ENCODE data around the gene SLC24A3.

DNA sequence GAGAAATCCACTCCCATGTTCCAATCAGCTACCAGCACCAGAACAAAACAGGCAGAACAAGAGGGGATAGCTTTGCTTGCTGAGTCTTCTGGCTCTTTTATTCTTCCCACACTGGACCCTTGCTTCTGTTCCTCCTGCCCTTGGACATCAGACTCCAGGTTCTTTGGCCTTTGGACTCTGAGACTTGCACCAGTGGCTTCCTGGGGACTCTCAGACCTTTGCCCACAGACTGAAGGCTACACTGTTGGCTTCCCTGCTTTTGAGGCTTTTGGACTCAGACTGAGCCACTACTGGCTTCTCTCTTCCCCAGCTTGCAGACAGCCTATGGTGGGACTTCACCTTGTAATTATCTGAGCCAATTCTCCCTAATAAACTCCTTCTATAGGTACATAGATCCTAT, 403.2 kb downstream of the SLC24A3 start:
- TF ChIP-seq CTCF (IDR thresholded peaks at IDR 0.05): no peak
- TF ChIP-seq POLR2A (IDR thresholded peaks at IDR 0.05): no peak
